ENCODE measurements around the gene JMJD8. TPM values are rescaled to one million over a fixed set of nuclear protein-coding genes. Genes with fewer than 3 reads are reported as not detected.
A peak's percentile ranks its signal among the peaks of the same experiment; 100 is the strongest.

Gene JMJD8
- total RNA-seq, 1 donor from 2014 or later, result 158 TPM

- Histone ChIP-seq H3K9me3 (no peaks in the 10 kb centered on the region), H3K4me3 (no peak overlapping the region), H3K36me3 (peaks cover 23 to 46% of the 10 kb centered on the region in 2 donors), H3K27me3 (peaks cover 13% of the 10 kb centered on the region), H3K27ac (no peak overlapping the region), H3K4me1 (peaks cover 19 to 22% of the 10 kb centered on the region in 2 donors)
- no peak for DNase-seq (ENCODE audit: low spot score in 2 of 2)
- intact Hi-C loops (cut with DNase I), result no loop called here
- no peak for TF ChIP-seq CTCF (IDR thresholded peaks at IDR 0.05)
These were observed 45.9 kb upstream of the JMJD8 start for GRCh38 chr16:729768-730665.

- TF ChIP-seq CTCF (IDR thresholded peaks at IDR 0.05), result no peak
- peaks cover 13% of the 10 kb centered on the region for H3K27me3 ChIP-seq
- H3K36me3 ChIP-seq, result peaks cover 21 to 37% of the 10 kb centered on the region in 2 donors
- DNase-seq (ENCODE audit: low spot score in 2 of 2), result no peak
- H3K4me3 ChIP-seq, result peak overlapping the region in 1 of 2 donors; percentile 65
- H3K4me1 ChIP-seq, result peaks cover 19 to 22% of the 10 kb centered on the region in 2 donors
- intact Hi-C loops (cut with DNase I), result no loop called here
- H3K27ac ChIP-seq, result no peak overlapping the region
- H3K9me3 ChIP-seq, result no peaks in the 10 kb centered on the region
These were observed 45.0 kb upstream of the JMJD8 start for GRCh38 chr16:728890-729744.

GRCh38 chr16:728131-728889, 44.2 kb upstream of the JMJD8 start:
- peak in 1 of 2 donors; percentile 78 for DNase-seq (ENCODE audit: low spot score in 2 of 2)
- Histone ChIP-seq H3K9me3 (no peaks in the 10 kb centered on the region), H3K27ac (no peak overlapping the region), H3K27me3 (peaks cover 13% of the 10 kb centered on the region), H3K4me1 (peaks cover 19 to 22% of the 10 kb centered on the region in 2 donors), H3K4me3 (peak overlapping the region; percentile 52 to 65), H3K36me3 (peaks cover 14 to 29% of the 10 kb centered on the region in 2 donors)
- intact Hi-C loops (cut with DNase I), result no loop called here
- no peak for TF ChIP-seq CTCF (IDR thresholded peaks at IDR 0.05)

GRCh38 chr16:727291-727977, 43.3 kb upstream of the JMJD8 start:
- Histone ChIP-seq H3K27me3 (peaks cover 13% of the 10 kb centered on the region), H3K36me3 (peaks cover 5 to 20% of the 10 kb centered on the region in 2 donors), H3K27ac (no peak overlapping the region), H3K9me3 (no peaks in the 10 kb centered on the region), H3K4me1 (peaks cover 19 to 22% of the 10 kb centered on the region in 2 donors), H3K4me3 (peak overlapping the region; percentile 52 to 65)
- no peak for TF ChIP-seq CTCF (IDR thresholded peaks at IDR 0.05)
- intact Hi-C loops (cut with DNase I), result no loop called here
- no peak for DNase-seq (ENCODE audit: low spot score in 2 of 2)
